HepG2 (cell line): Measurements from ENCODE around the gene CDC20. TPM values are rescaled to one million over a fixed set of nuclear protein-coding genes. Genes with fewer than 3 reads are reported as not detected.

ENCODE experiments used
- CTCF ChIP-seq: sonication (generic); formaldehyde crosslinking; IDR thresholded peaks from 2 replicates; pipeline ENCODE4 v1.5.0; 2020; ENCODE audit warnings: mild to moderate bottlenecking, missing genetic modification reagents, moderate library complexity
- EEA1 ChIP-seq: sonication (generic); formaldehyde crosslinking; IDR thresholded peaks from 2 replicates; pipeline ENCODE4 v1.5.1; 2020; ENCODE audit warnings: mild to moderate bottlenecking, missing genetic modification reagents, borderline replicate concordance
- ERF ChIP-seq: IDR thresholded peaks from 2 replicates; pipeline ENCODE4 v1.6.1; 2018; ENCODE audit warnings: missing biosample characterization, missing genetic modification reagents
- HES4 ChIP-seq: sonication (generic); formaldehyde crosslinking; IDR thresholded peaks from 2 replicates; pipeline ENCODE4 v1.9.0; 2021; ENCODE audit warnings: mild to moderate bottlenecking, missing genetic modification reagents, borderline replicate concordance
- MEIS1 ChIP-seq: sonication (generic); formaldehyde crosslinking; IDR thresholded peaks from 2 replicates; pipeline ENCODE4 v1.9.0; 2021; ENCODE audit warnings: mild to moderate bottlenecking, missing genetic modification reagents, moderate library complexity, borderline replicate concordance
- MYC ChIP-seq: sonication (generic); formaldehyde crosslinking; IDR thresholded peaks from 2 replicates; pipeline ENCODE4 v1.9.0; 2021; ENCODE audit warnings: missing genetic modification reagents, borderline replicate concordance
- NR2F1 ChIP-seq, 2 experiments: fragments of 450-650 bp in 1 of 2; formaldehyde crosslinking in 1 of 2; IDR thresholded peaks; 2 replicates each; pipeline versions ENCODE4 v1.5.0 to v1.6.1; 2016 to 2020; ENCODE audit warnings: mild to moderate bottlenecking in 1 of 2, missing compliant biosample characterization in 1 of 2, missing genetic modification reagents in 1 of 2, moderate library complexity in 1 of 2
- RBFOX2 ChIP-seq: fragments of 200-400 bp; formaldehyde crosslinking; IDR thresholded peaks from 2 replicates; pipeline ENCODE4 v1.6.1; 2017; ENCODE audit warnings: low read depth, mild to moderate bottlenecking, low read length
- SIN3A ChIP-seq: IDR thresholded peaks from 2 replicates; pipeline ENCODE4 v1.6.1; 2011; ENCODE audit warnings: low read depth, mild to moderate bottlenecking, control low read depth, low read length, borderline replicate concordance
- SMAD9 ChIP-seq: sonication (generic); formaldehyde crosslinking; IDR thresholded peaks from 2 replicates; pipeline ENCODE4 v1.5.1; 2020; ENCODE audit warnings: mild to moderate bottlenecking, missing genetic modification reagents
- SOX13 ChIP-seq, 3 experiments: fragments of 450-650 bp in 1 of 3; sonication (generic) in 1 of 3; formaldehyde crosslinking in 1 of 3; IDR thresholded peaks in 2 of 3; conservative IDR thresholded peaks in 1 of 3; 2 replicates each; pipeline versions ENCODE4 v1.5.0 to v1.6.1; 2016 to 2020; ENCODE audit warnings: antibody characterized with exemption in 1 of 3, mild to moderate bottlenecking in 1 of 3, missing compliant biosample characterization in 1 of 3, missing genetic modification reagents in 1 of 3, moderate library complexity in 1 of 3
- TFDP1 ChIP-seq: IDR thresholded peaks from 2 replicates; pipeline ENCODE4 v1.6.1; 2016; ENCODE audit warnings: missing compliant biosample characterization, missing genetic modification reagents, borderline replicate concordance
- ZFP90 ChIP-seq: sonication (generic); formaldehyde crosslinking; IDR thresholded peaks from 2 replicates; pipeline ENCODE4 v1.8.0; 2022; ENCODE audit warnings: missing genetic modification reagents, mild to moderate bottlenecking, inconsistent platforms, borderline replicate concordance
- ZNF414 ChIP-seq: sonication (generic); formaldehyde crosslinking; IDR thresholded peaks from 2 replicates; pipeline ENCODE4 v1.5.0; 2020; ENCODE audit warnings: missing genetic modification reagents
- ZNF552 ChIP-seq: sonication (generic); formaldehyde crosslinking; IDR thresholded peaks from 2 replicates; pipeline ENCODE4 v1.9.0; 2022; ENCODE audit warnings: missing genetic modification reagents, mild to moderate bottlenecking, borderline replicate concordance
- ZNF577 ChIP-seq: sonication (generic); formaldehyde crosslinking; IDR thresholded peaks from 2 replicates; pipeline ENCODE4 v1.4.0; 2020; ENCODE audit warnings: mild to moderate bottlenecking, low read depth, missing genetic modification reagents, borderline replicate concordance
- ZNF670 ChIP-seq: sonication (generic); formaldehyde crosslinking; IDR thresholded peaks from 2 replicates; pipeline ENCODE4 v1.8.0; 2022; ENCODE audit warnings: mild to moderate bottlenecking, missing genetic modification reagents, borderline replicate concordance
- ZNF792 ChIP-seq: IDR thresholded peaks from 2 replicates; pipeline ENCODE4 v1.6.1; 2016
- polyA plus RNA-seq, 8 experiments: library from polyadenylated mRNA; depleted of rRNA in 3 of 8; stranded (reverse) in 7 of 8; unstranded in 1 of 8; fragments of >200 nt; fragmentation: Illumina TruSeq in 4 of 8; extraction: Trizol in 4 of 8; gene quantifications; 2 replicates each; pipeline versions ENCODE4 v1.2.1 to v1.2.3, GENCODE V29; 2011 to 2016; ENCODE audit warnings: low read depth in 4 of 8, missing spikeins in 1 of 8, mixed read lengths in 1 of 8; ENCODE audit not compliant: insufficient read depth in 1 of 8
- total RNA-seq, 5 experiments: library from RNA; depleted of rRNA; stranded (reverse); fragments of >200 nt; fragmentation: Illumina TruSeq; extraction: Trizol; gene quantifications; 2 replicates each; pipeline ENCODE4 v1.2.3, GENCODE V29; 2016; ENCODE audit warnings: low read depth in 1 of 5

Gene CDC20
- total and polyA plus RNA-seq, 2 of the 13 experiments (the other 11 are each of a cell fraction or from before 2014, with no cell fraction given), result 57.9 to 90.0 TPM

GRCh38 chr1:43389326-43390313 lies 30.8 kb downstream of the CDC20 start, which contains the start of the genes MED8 and SZT2 (continued):
- TF ChIP-seq ZNF414, result peak; percentile 72; the same call in 1 of the 2 replicates
- TF ChIP-seq ZNF552 (CRISPR knock-in tag), result no peak
- peak; percentile 37; the same call in 1 of the 2 replicates for TF ChIP-seq HES4 (CRISPR knock-in tag)
- peak; percentile 86 for TF ChIP-seq ZFP90 (CRISPR knock-in tag)
- TF ChIP-seq SOX13 (IDR thresholded peaks at IDR 0.05), result no peak
- TF ChIP-seq SOX13 (CRISPR knock-in tag; conservative IDR thresholded peaks at IDR 0.05 in 1 of 2, IDR thresholded peaks at IDR 0.05 in 1 of 2), result 0 out of 4 replicates have a peak, but pooled peaks of 1 of the 2 experiments have one; percentile 16
- peak; percentile 76; the same call in 1 of the 2 replicates for TF ChIP-seq ZNF792
- TF ChIP-seq MYC (CRISPR knock-in tag), result peak; percentile 86
- TF ChIP-seq TFDP1 (CRISPR knock-in tag), result peak; percentile 61; the same call in 1 of the 2 replicates
- TF ChIP-seq CTCF (CRISPR knock-in tag), result peak; percentile 5; the same call in 1 of the 2 replicates
- TF ChIP-seq MEIS1 (CRISPR knock-in tag), result no peak
- TF ChIP-seq ZNF577, result no peak
- TF ChIP-seq RBFOX2, result peak; percentile 90
- peak; percentile 46; the same call in 1 of the 2 replicates for TF ChIP-seq EEA1 (CRISPR knock-in tag)
- peak; percentile 94 to 96 for TF ChIP-seq NR2F1 (CRISPR knock-in tag; IDR thresholded peaks at IDR 0.05)
- no peak for TF ChIP-seq ERF (CRISPR knock-in tag)
- peak; percentile 90 for TF ChIP-seq SIN3A
- TF ChIP-seq ZNF670 (CRISPR knock-in tag), result no peak
- TF ChIP-seq SMAD9, result no peak
